ENCODE measurements around the gene ADARB1. TPM values are rescaled to one million over a fixed set of nuclear protein-coding genes. Genes with fewer than 3 reads are reported as not detected.
A peak's percentile ranks its signal among the peaks of the same experiment; 100 is the strongest.

ADARB1 gene
- total and polyA plus RNA-seq, 3 experiments from 2014 or later: 11.8 to 29.5 (median 28.9) TPM

GRCh38 chr21:45177039-45177438, 102.7 kb downstream of the ADARB1 start:
- peaks cover 12% of the 10 kb centered on the region for H3K36me3 ChIP-seq (ENCODE audit: insufficient read depth, low read length)
- Mint-ChIP-seq H3K27me3 (no peaks in the 10 kb centered on the region), H3K4me1 (peaks cover 0 to 1% (median 0%) of the 10 kb centered on the region in 3 donors), H3K27ac (no peak overlapping the region), H3K36me3 (peaks cover 10 to 73% (median 20%) of the 10 kb centered on the region in 3 donors), H3K4me3 (no peak overlapping the region), H3K9me3 (no peaks in the 10 kb centered on the region)
- no peaks in the 10 kb centered on the region for H3K27me3 ChIP-seq (ENCODE audit: insufficient read depth, low read length, poor library complexity, severe bottlenecking)
- no peak overlapping the region for H3K27ac ChIP-seq (ENCODE audit: low read depth, low read length)
- H3K4me3 ChIP-seq (ENCODE audit: low read length): no peak overlapping the region
- no peaks in the 10 kb centered on the region for H3K4me1 ChIP-seq (ENCODE audit: insufficient read depth, low read length)
- ChIA-PET POLR2A (no interaction called here), CTCF (no interaction called here)
- no peaks in the 10 kb centered on the region for H3K9me3 ChIP-seq (ENCODE audit: low read length)
- no peak for DNase-seq

DNA sequence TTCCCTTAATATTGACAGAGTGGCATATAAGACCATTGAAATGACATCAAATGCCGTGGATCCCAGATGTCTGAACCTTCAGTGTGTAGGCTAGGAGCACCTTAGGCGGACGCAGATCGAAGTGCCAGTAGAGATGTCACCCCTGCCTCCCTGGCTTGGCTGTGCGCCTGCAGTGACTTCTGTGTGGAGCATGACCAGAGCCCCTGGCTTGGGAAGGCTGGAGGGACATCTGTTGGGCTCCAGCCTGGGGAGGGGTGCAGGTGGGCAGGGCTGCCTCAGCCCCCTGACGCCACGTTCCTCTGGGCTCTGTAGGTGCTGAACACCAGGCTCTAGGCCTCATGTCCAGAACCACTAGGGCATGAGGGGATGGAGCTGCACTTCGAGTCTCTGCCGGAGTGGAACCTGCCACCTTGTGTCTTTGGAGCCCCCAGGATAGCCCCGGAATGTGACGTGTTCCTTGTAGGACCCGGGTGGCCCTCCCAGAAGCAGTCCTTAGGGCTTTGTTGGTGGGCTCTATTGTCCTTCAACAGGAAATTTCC, 103.8 kb downstream of the ADARB1 start:
- H3K9me3 Mint-ChIP-seq: no peaks in the 10 kb centered on the region
- DNase-seq: no peak
- no peaks in the 10 kb centered on the region for H3K27me3 Mint-ChIP-seq
- no peak overlapping the region for H3K27ac ChIP-seq (ENCODE audit: low read depth, low read length)
- peaks cover 10 to 74% (median 20%) of the 10 kb centered on the region in 3 donors for H3K36me3 Mint-ChIP-seq
- no peaks in the 10 kb centered on the region for H3K4me1 Mint-ChIP-seq
- no peaks in the 10 kb centered on the region for H3K9me3 ChIP-seq (ENCODE audit: low read length)
- H3K27me3 ChIP-seq (ENCODE audit: insufficient read depth, low read length, poor library complexity, severe bottlenecking): no peaks in the 10 kb centered on the region
- peak overlapping the region in 1 of 8 donors; percentile 35 for H3K27ac Mint-ChIP-seq
- ChIA-PET POLR2A (no interaction called here), CTCF (no interaction called here)
- no peak overlapping the region for H3K4me3 ChIP-seq (ENCODE audit: low read length)
- H3K36me3 ChIP-seq (ENCODE audit: insufficient read depth, low read length): peaks cover 12% of the 10 kb centered on the region
- H3K4me1 ChIP-seq (ENCODE audit: insufficient read depth, low read length): no peaks in the 10 kb centered on the region
- H3K4me3 Mint-ChIP-seq: no peak overlapping the region

DNA sequence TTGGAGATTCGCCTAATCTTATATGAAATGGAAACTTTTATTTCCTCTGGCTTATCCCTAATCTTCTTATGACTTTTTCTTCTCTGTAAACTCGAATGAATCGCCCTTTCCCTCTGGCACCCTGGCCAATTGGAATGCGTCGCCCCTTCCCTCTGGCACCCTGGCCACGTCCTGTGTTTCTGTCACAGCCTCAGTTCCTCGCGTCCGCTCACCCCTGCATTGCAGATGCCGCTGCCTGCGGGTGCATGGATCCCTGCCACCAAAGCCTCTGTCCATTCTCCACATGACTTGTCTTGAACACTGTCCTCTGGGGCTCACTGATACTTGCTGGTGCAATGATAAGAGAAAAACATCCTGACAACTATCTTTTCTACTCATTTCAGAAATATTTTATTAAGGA, 104.6 kb downstream of the ADARB1 start:
- Mint-ChIP-seq H3K4me3 (no peak overlapping the region), H3K27me3 (no peaks in the 10 kb centered on the region), H3K27ac (no peak overlapping the region), H3K9me3 (no peaks in the 10 kb centered on the region), H3K4me1 (no peaks in the 10 kb centered on the region), H3K36me3 (peaks cover 10 to 75% (median 20%) of the 10 kb centered on the region in 3 donors)
- Histone ChIP-seq H3K27me3 (ENCODE audit: insufficient read depth, low read length, poor library complexity, severe bottlenecking) (no peaks in the 10 kb centered on the region), H3K27ac (ENCODE audit: low read depth, low read length) (no peak overlapping the region), H3K36me3 (ENCODE audit: insufficient read depth, low read length) (peaks cover 12% of the 10 kb centered on the region), H3K9me3 (ENCODE audit: low read length) (no peaks in the 10 kb centered on the region), H3K4me3 (ENCODE audit: low read length) (no peak overlapping the region), H3K4me1 (ENCODE audit: insufficient read depth, low read length) (no peaks in the 10 kb centered on the region)
- CTCF ChIA-PET: no interaction called here
- POLR2A ChIA-PET: no interaction called here
- no peak for DNase-seq

- CTCF ChIA-PET: no interaction called here
- no peak overlapping the region for H3K4me3 Mint-ChIP-seq
- H3K9me3 ChIP-seq (ENCODE audit: low read length): no peaks in the 10 kb centered on the region
- DNase-seq: no peak
- no peaks in the 10 kb centered on the region for H3K4me1 Mint-ChIP-seq
- peaks cover 10 to 77% (median 20%) of the 10 kb centered on the region in 3 donors for H3K36me3 Mint-ChIP-seq
- H3K27me3 Mint-ChIP-seq: no peaks in the 10 kb centered on the region
- POLR2A ChIA-PET: no interaction called here
- no peaks in the 10 kb centered on the region for H3K9me3 Mint-ChIP-seq
- H3K27ac ChIP-seq (ENCODE audit: low read depth, low read length): no peak overlapping the region
- peak overlapping the region in 1 of 8 donors; percentile 12 for H3K27ac Mint-ChIP-seq
- peaks cover 12% of the 10 kb centered on the region for H3K36me3 ChIP-seq (ENCODE audit: insufficient read depth, low read length)
- no peaks in the 10 kb centered on the region for H3K4me1 ChIP-seq (ENCODE audit: insufficient read depth, low read length)
- H3K4me3 ChIP-seq (ENCODE audit: low read length): no peak overlapping the region
- H3K27me3 ChIP-seq (ENCODE audit: insufficient read depth, low read length, poor library complexity, severe bottlenecking): no peaks in the 10 kb centered on the region
Measured at GRCh38 chr21:45179568-45180245, 105.3 kb downstream of the ADARB1 start.

- no peak for DNase-seq
- H3K4me3 Mint-ChIP-seq: no peak overlapping the region
- no peaks in the 10 kb centered on the region for H3K9me3 ChIP-seq (ENCODE audit: low read length)
- H3K27ac ChIP-seq (ENCODE audit: low read depth, low read length): no peak overlapping the region
- ChIA-PET POLR2A (no interaction called here), CTCF (no interaction called here)
- H3K4me1 ChIP-seq (ENCODE audit: insufficient read depth, low read length): no peaks in the 10 kb centered on the region
- H3K27me3 Mint-ChIP-seq: no peaks in the 10 kb centered on the region
- H3K4me1 Mint-ChIP-seq: no peaks in the 10 kb centered on the region
- no peak overlapping the region for H3K4me3 ChIP-seq (ENCODE audit: low read length)
- H3K9me3 Mint-ChIP-seq: no peaks in the 10 kb centered on the region
- peaks cover 16% of the 10 kb centered on the region for H3K36me3 ChIP-seq (ENCODE audit: insufficient read depth, low read length)
- H3K36me3 Mint-ChIP-seq: peaks cover 14 to 82% (median 26%) of the 10 kb centered on the region in 3 donors
- no peaks in the 10 kb centered on the region for H3K27me3 ChIP-seq (ENCODE audit: insufficient read depth, low read length, poor library complexity, severe bottlenecking)
- no peak overlapping the region for H3K27ac Mint-ChIP-seq
Measured at GRCh38 chr21:45180246-45180599, 105.8 kb downstream of the ADARB1 start.

GRCh38 chr21:45182958-45183357, 108.6 kb downstream of the ADARB1 start:
- no peak overlapping the region for H3K4me3 Mint-ChIP-seq
- H3K9me3 Mint-ChIP-seq: peaks cover 14 to 22% (median 15%) of the 10 kb centered on the region in 5 donors
- H3K36me3 Mint-ChIP-seq: peaks cover 36 to 84% (median 43%) of the 10 kb centered on the region in 3 donors
- Histone ChIP-seq H3K27me3 (ENCODE audit: insufficient read depth, low read length, poor library complexity, severe bottlenecking) (no peaks in the 10 kb centered on the region), H3K36me3 (ENCODE audit: insufficient read depth, low read length) (peaks cover 31% of the 10 kb centered on the region), H3K27ac (ENCODE audit: low read depth, low read length) (no peak overlapping the region), H3K4me1 (ENCODE audit: insufficient read depth, low read length) (no peaks in the 10 kb centered on the region), H3K4me3 (ENCODE audit: low read length) (no peak overlapping the region), H3K9me3 (ENCODE audit: low read length) (peaks cover 11% of the 10 kb centered on the region)
- DNase-seq: no peak
- POLR2A ChIA-PET: no interaction called here
- no peaks in the 10 kb centered on the region for H3K27me3 Mint-ChIP-seq
- CTCF ChIA-PET: no interaction called here
- H3K27ac Mint-ChIP-seq: peak overlapping the region in 1 of 8 donors; percentile 50
- H3K4me1 Mint-ChIP-seq: no peaks in the 10 kb centered on the region

GRCh38 chr21:45183852-45184251, 109.5 kb downstream of the ADARB1 start:
- POLR2A ChIA-PET: no interaction called here
- no peaks in the 10 kb centered on the region for H3K4me1 ChIP-seq (ENCODE audit: insufficient read depth, low read length)
- H3K36me3 ChIP-seq (ENCODE audit: insufficient read depth, low read length): peaks cover 28% of the 10 kb centered on the region
- H3K36me3 Mint-ChIP-seq: peaks cover 44 to 83% (median 48%) of the 10 kb centered on the region in 3 donors
- H3K27ac ChIP-seq (ENCODE audit: low read depth, low read length): no peak overlapping the region
- H3K4me1 Mint-ChIP-seq: no peaks in the 10 kb centered on the region
- H3K9me3 Mint-ChIP-seq: peaks cover 19 to 30% (median 24%) of the 10 kb centered on the region in 5 donors
- no peak overlapping the region for H3K27ac Mint-ChIP-seq
- no peak overlapping the region for H3K4me3 ChIP-seq (ENCODE audit: low read length)
- CTCF ChIA-PET: no interaction called here
- no peak for DNase-seq
- no peak overlapping the region for H3K4me3 Mint-ChIP-seq
- peaks cover 13% of the 10 kb centered on the region for H3K9me3 ChIP-seq (ENCODE audit: low read length)
- H3K27me3 ChIP-seq (ENCODE audit: insufficient read depth, low read length, poor library complexity, severe bottlenecking): no peaks in the 10 kb centered on the region
- H3K27me3 Mint-ChIP-seq: no peaks in the 10 kb centered on the region

DNA sequence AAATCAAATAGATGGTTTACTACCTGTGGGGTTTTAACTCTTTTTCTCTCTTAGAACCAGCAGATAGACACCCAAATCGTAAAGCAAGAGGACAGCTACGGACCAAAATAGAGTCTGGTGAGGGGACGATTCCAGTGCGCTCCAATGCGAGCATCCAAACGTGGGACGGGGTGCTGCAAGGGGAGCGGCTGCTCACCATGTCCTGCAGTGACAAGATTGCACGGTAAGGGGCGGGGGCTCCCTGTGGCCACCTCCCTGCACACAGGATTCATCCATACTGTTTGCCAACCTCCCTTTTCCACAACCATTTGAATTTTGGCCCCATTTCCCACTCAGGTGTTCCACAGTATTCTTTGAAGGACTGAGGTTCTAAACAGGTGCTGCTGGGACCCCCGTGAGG, 110.5 kb downstream of the ADARB1 start:
- H3K27me3 Mint-ChIP-seq: no peaks in the 10 kb centered on the region
- no peak overlapping the region for H3K27ac Mint-ChIP-seq
- Histone ChIP-seq H3K36me3 (ENCODE audit: insufficient read depth, low read length) (peaks cover 34% of the 10 kb centered on the region), H3K27ac (ENCODE audit: low read depth, low read length) (no peak overlapping the region), H3K27me3 (ENCODE audit: insufficient read depth, low read length, poor library complexity, severe bottlenecking) (no peaks in the 10 kb centered on the region), H3K4me1 (ENCODE audit: insufficient read depth, low read length) (no peaks in the 10 kb centered on the region), H3K4me3 (ENCODE audit: low read length) (no peak overlapping the region), H3K9me3 (ENCODE audit: low read length) (peaks cover 18% of the 10 kb centered on the region)
- POLR2A ChIA-PET: no interaction called here
- peaks cover 24 to 40% (median 34%) of the 10 kb centered on the region in 5 donors for H3K9me3 Mint-ChIP-seq
- H3K36me3 Mint-ChIP-seq: peaks cover 54 to 86% (median 54%) of the 10 kb centered on the region in 3 donors
- CTCF ChIA-PET: no interaction called here
- no peak overlapping the region for H3K4me3 Mint-ChIP-seq
- H3K4me1 Mint-ChIP-seq: no peaks in the 10 kb centered on the region
- DNase-seq: no peak

Data from CD8-positive, alpha-beta memory T cell (primary cell).